ENCODE measurements around the gene YRDC. TPM values are rescaled to one million over a fixed set of nuclear protein-coding genes. Genes with fewer than 3 reads are reported as not detected.

Gene YRDC
- total and polyA plus RNA-seq, 2 of the 13 experiments (the other 11 are each of a cell fraction or from before 2014, with no cell fraction given) = 27.5 to 29.2 TPM

- TF ChIP-seq PRDM10 (CRISPR knock-in tag; IDR thresholded peaks at IDR 0.05; ENCODE audit: low read depth) (0 out of 2 replicates have a peak, but pooled peaks have one; percentile 10), HDAC2 (CRISPR knock-in tag; IDR thresholded peaks at IDR 0.05) (no peak), MXI1 (IDR thresholded peaks at IDR 0.05; ENCODE audit: borderline replicate concordance, low read depth, low read length) (peak; percentile 82; the same call in 1 of the 3 replicates), ZNF556 (CRISPR knock-in tag; IDR thresholded peaks at IDR 0.05; ENCODE audit: borderline replicate concordance) (no peak), ELF1 (CRISPR knock-in tag; IDR thresholded peaks at IDR 0.05) (peak; percentile 93), ZNF343 (CRISPR knock-in tag; IDR thresholded peaks at IDR 0.05) (no peak), MYPOP (CRISPR knock-in tag; IDR thresholded peaks at IDR 0.05) (peak; percentile 52), KLF9 (CRISPR knock-in tag; IDR thresholded peaks at IDR 0.05; ENCODE audit: low read depth) (no peak), BCL3 (CRISPR knock-in tag; IDR thresholded peaks at IDR 0.05) (peak; percentile 31; the same call in 1 of the 2 replicates), ZNF513 (CRISPR knock-in tag; conservative IDR thresholded peaks at IDR 0.05) (no peak), NR0B2 (CRISPR knock-in tag; IDR thresholded peaks at IDR 0.05) (no peak), FOSL2 (CRISPR knock-in tag; IDR thresholded peaks at IDR 0.05) (peak; percentile 12; the same call in 1 of the 2 replicates), ARHGAP35 (CRISPR knock-in tag; IDR thresholded peaks at IDR 0.05; ENCODE audit: borderline replicate concordance) (no peak)
Observed at GRCh38 chr1:37807555-37808368, at the start of gene YRDC, which contains the start of gene C1orf122 (continued).

All from HepG2 (cell line).